Psoas muscle (tissue), 8 donors: ENCODE results near the gene CKLF. TPM values are rescaled to one million over a fixed set of nuclear protein-coding genes. Genes with fewer than 3 reads are reported as not detected.
"Not testable (repeated sequence)": the region's sequence is repeated elsewhere in the genome, so short reads cannot be mapped to it uniquely, and the experiment has no call there.

Experiments used
- ATAC-seq, 4 donors: fragments of 200-7000 bp; cut with Tn5 transposase; one replicate each; pipeline ENCODE4 v1.9.1; 2020; ENCODE audit warnings: moderate library complexity in 3 of 4, mild to moderate bottlenecking in 2 of 4
- DNase-seq, 2 donors: peaks; one replicate each; pipeline ENCODE4 v3.0.0-alpha.2; 2020
- H3K27ac ChIP-seq: fragments of 200-600 bp; one replicate; pipeline ENCODE4 v1.8.0; 2022
- H3K27me3 ChIP-seq, 3 donors: fragments of 200-600 bp in 1 of 3; one replicate each; pipeline versions ENCODE4 v1.6.1 to v1.8.0; 2013 to 2022; ENCODE audit warnings: low read length in 2 of 3, mild to moderate bottlenecking in 2 of 3, moderate library complexity in 1 of 3; ENCODE audit not compliant: insufficient read depth in 3 of 3
- H3K36me3 ChIP-seq, 2 donors: fragments of 200-600 bp in 1 of 2; one replicate each; pipeline versions ENCODE4 v1.6.1 to v1.8.0; 2013 to 2022; ENCODE audit warnings: low read depth in 1 of 2, mild to moderate bottlenecking in 1 of 2, moderate library complexity in 1 of 2; ENCODE audit not compliant: insufficient read depth in 1 of 2
- H3K4me1 ChIP-seq: fragments of 200-600 bp; one replicate; pipeline ENCODE4 v1.8.0; 2022
- H3K4me3 ChIP-seq: fragments of 200-600 bp; one replicate; pipeline ENCODE4 v1.8.0; 2022; ENCODE audit warnings: mild to moderate bottlenecking
- H3K9me3 ChIP-seq: fragments of 200-600 bp; one replicate; pipeline ENCODE4 v1.8.0; 2022
- CTCF ChIP-seq: fragments of 200-600 bp; IDR thresholded peaks from one replicate; pipeline ENCODE4 v1.8.0; 2022; ENCODE audit warnings: antibody characterized with exemption
- WGBS, 3 donors: extraction: QIAGEN DNeasy Blood & Tissue Kit; methylation state at CpG; one replicate each; pipeline versions ENCODE4 v1.1.6 to v1.1.7; 2013; 5-methylcytosine and 5-hydroxymethylcytosine counted together
- intact Hi-C, 2 donors: fragments of 100-400 bp; cut with DNase I; formaldehyde crosslinking; loops; one replicate each; pipeline versions ENCODE4 v1.11.0 to v1.14.2; 2022
- polyA plus RNA-seq, 3 donors: library from polyadenylated mRNA; stranded (reverse); fragments of 200-250 nt; gene quantifications; one replicate each; pipeline ENCODE4 v1.2.3, GENCODE V29; 2013
- total RNA-seq, 4 donors: library from RNA; stranded (reverse); fragmentation: NEBNext Ultra II Directional in 2 of 4; extraction: Animal tissue kit (Norgen Biotek cat#: 25700) in 2 of 4; gene quantifications; one replicate each; pipeline versions ENCODE4 v1.2.1 to v1.2.4, GENCODE V29; 2021 to 2023
- donor health status: healthy with polysubstance abuse.
- donor health status: DM: no; HTN: no; CAD: no; lungs with moderate emphysema.
- donor health status: Bipolar disorder and iron deficiency.
- donor health status: healthy.
- donor health status: DM: yes; HTN: yes; CAD: no.
- donor health status: DM: no; HTN: no; CAD: no.
- donor health status: DM: no; HTN: no; CAD: no.
- donor health status: DM: yes; HTN: yes; CAD: no.

Gene CKLF
- total and polyA plus RNA-seq, 7 donors, result 4.1 to 21.1 (median 6.6) TPM

DNA sequence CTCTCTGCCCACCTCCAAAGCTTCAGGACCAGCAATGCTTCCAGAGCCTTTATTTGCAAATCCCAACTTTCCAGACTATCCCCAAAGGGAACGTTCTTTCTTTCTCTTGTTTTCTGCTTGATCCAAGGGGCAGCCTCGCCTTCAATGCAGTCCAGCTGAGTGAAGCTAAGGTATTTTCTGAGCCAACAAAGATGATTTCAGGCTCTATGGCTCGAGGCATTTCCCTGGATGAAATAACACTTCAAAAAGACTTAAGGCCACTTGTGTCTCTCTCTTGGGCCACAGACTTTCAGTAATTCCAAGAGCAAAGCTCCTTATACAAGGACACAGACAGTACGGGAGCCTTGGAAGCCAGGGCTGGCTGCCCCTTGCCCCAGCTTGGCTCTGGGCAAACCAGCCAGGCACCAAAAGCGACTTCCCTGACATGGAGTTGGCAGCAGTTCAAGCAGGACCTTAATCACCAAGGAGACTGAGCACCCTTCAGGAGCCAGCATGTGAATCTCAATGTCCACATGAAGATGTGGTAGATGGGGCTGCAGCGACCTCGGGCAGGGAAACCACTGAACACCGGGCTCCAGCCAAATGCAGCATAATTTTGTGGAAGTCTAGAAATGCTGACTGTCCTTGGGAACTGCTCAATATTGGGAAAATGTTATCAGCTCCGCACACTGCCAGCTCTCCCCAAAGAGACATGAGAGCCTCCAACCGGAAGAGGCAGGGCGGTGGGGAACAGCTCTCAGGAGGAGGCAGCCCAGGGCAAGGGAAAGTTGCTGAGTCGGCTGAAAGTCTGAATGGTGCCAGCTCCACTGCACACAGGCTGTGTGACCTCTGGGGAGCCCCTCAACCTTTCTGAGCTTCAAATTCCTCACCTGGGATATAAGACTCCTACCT lies 41.4 kb upstream of the CKLF start:
- peak in 1 of 4 donors; percentile 34 for ATAC-seq
- H3K27me3 ChIP-seq, result no peaks in the 10 kb centered on the region
- intact Hi-C loops, result no loop called here
- H3K27ac ChIP-seq, result no peak overlapping the region
- TF ChIP-seq CTCF, result no peak
- H3K4me1 ChIP-seq, result peaks cover 27% of the 10 kb centered on the region
- H3K36me3 ChIP-seq, result peaks cover 0 to 71% of the 10 kb centered on the region in 2 donors
- WGBS, 3 donors, result 61 to 68% (median 63%) methylated on average over 12 of the region's 12 CpGs
- no peak overlapping the region for H3K4me3 ChIP-seq
- no peaks in the 10 kb centered on the region for H3K9me3 ChIP-seq
- DNase-seq, result no peak

GRCh38 chr16:66511602-66512271 lies 40.6 kb upstream of the CKLF start:
- ATAC-seq (peak in 1 of 4 donors; percentile 16), DNase-seq (no peak)
- Histone ChIP-seq H3K27ac (peak overlapping the region; percentile 7), H3K36me3 (peaks cover 0 to 71% of the 10 kb centered on the region in 2 donors), H3K4me1 (peaks cover 34% of the 10 kb centered on the region), H3K27me3 (no peaks in the 10 kb centered on the region), H3K9me3 (no peaks in the 10 kb centered on the region), H3K4me3 (no peak overlapping the region)
- intact Hi-C loops, result no loop called here
- TF ChIP-seq CTCF, result no peak
- 54 to 63% (median 58%) methylated on average over 13 of the region's 13 CpGs for WGBS, 3 donors

DNA sequence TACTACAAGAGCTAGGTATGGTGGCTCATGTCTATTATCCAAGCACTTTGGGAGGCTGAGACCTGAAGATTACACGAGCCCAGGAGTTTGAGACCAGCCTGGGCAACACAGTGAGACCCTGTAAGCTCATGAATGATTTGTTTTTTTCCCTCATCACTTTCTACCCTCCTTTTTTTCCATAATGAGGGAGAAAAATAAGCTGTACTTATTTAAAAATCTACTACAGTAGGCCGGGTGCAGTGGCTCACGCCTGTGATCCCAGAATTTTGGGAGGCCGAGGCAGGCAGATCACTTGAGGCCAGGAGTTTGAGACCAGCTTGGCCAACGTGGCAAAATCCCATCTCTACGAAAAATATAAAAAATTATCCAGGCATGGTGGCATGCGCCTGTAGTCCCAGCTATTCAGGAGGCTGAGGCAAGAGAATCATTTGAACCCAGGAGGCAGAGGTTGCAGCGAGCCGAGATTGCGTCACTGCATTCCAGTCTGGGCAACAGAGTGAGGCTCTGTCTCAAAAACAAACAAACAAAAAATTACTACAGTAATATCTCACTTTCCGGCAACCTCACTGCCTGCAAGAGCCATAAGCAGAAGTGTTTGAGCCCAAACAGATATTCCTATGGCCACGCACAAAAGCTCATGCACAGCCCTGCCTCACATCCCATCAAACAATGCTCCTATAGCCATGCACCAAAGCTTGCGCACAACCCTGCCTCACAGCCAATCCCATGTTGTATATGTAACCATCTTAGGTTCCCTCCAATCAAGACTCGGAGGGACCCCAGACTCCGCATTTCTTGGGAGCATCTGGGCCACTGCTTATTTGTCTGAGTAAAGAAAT lies 39.9 kb upstream of the CKLF start:
- no peaks in the 10 kb centered on the region for H3K27me3 ChIP-seq
- peaks cover 39% of the 10 kb centered on the region for H3K4me1 ChIP-seq
- H3K27ac ChIP-seq, result peak overlapping the region; percentile 7
- 80 to 92% (median 87%) methylated on average over 15 of the region's 15 CpGs for WGBS, 3 donors
- no peak for TF ChIP-seq CTCF
- no peaks in the 10 kb centered on the region for H3K9me3 ChIP-seq
- intact Hi-C loops, result no loop called here
- ATAC-seq, result no peak
- H3K4me3 ChIP-seq, result no peak overlapping the region
- DNase-seq, result no peak
- H3K36me3 ChIP-seq, result peaks cover 0 to 63% of the 10 kb centered on the region in 2 donors

- peak overlapping the region; percentile 53 for H3K27ac ChIP-seq
- TF ChIP-seq CTCF, result no peak
- 58 to 62% (median 59%) methylated on average over 8 of the region's 8 CpGs for WGBS, 3 donors
- peaks cover 47% of the 10 kb centered on the region for H3K4me1 ChIP-seq
- DNase-seq (no peak), ATAC-seq (no peak)
- peaks cover 0 to 57% of the 10 kb centered on the region in 2 donors for H3K36me3 ChIP-seq
- no peaks in the 10 kb centered on the region for H3K27me3 ChIP-seq
- H3K4me3 ChIP-seq, result no peak overlapping the region
- H3K9me3 ChIP-seq, result no peaks in the 10 kb centered on the region
- intact Hi-C loops, result no loop called here
Observed at GRCh38 chr16:66513111-66513723, 39.2 kb upstream of the CKLF start.

- H3K4me1 ChIP-seq, result peaks cover 48% of the 10 kb centered on the region
- H3K9me3 ChIP-seq, DNase-seq, H3K4me3 ChIP-seq, H3K27ac ChIP-seq, intact Hi-C loops, ATAC-seq, H3K27me3 ChIP-seq: not testable (repeated sequence)
- WGBS, 3 donors, result 97 to 98% (median 97%) methylated on average over 10 to 11 of the region's 17 CpGs
- peaks cover 0 to 45% of the 10 kb centered on the region in 2 donors for H3K36me3 ChIP-seq
Observed at GRCh38 chr16:66514391-66514790, 38.0 kb upstream of the CKLF start.

DNA sequence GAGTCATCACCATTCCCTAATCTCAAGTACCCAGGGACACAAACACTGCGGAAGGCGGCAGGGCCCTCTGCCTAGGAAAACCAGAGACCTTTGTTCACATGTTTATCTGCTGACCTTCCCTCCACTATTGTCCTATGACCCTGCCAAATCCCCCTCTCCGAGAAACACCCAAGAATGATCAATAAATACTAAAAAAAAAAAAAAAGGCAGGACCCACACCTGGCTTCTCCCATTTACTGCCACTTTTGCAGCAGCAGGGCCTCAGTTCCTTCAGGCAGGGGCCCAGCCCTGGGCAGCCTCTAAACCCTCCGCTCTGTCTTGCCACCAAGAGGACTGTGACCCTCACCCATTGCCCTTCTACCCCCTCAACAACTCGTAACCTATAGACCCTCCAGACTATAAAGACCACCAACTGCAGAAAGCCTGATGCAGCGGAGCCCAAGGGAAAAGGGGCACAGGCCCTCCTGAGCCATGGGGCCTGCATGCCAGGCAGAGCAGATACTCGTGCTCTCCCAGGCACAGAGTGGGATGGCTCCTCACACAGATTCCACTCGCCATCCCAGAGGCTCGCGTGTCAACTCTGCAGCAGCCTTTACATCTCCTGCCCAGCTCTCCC lies 37.3 kb upstream of the CKLF start:
- Histone ChIP-seq H3K27ac (peak overlapping the region; percentile 99), H3K36me3 (peaks cover 0 to 43% of the 10 kb centered on the region in 2 donors), H3K4me1 (peaks cover 53% of the 10 kb centered on the region)
- H3K27me3 ChIP-seq, ATAC-seq, DNase-seq, H3K9me3 ChIP-seq, H3K4me3 ChIP-seq: not testable (repeated sequence)
- 89 to 96% (median 94%) methylated on average over 9 to 10 of the region's 10 CpGs for WGBS, 3 donors
- intact Hi-C loops, result loop anchor here in 1 of 2 donors (5.0 kb wide), 1 partner anchor 37 kb away; the partner anchor contains the start of genes CKLF and TK2
